HG03097 (cell line): ENCODE results near the gene IL19.

Experiments used
- ATAC-seq: cut with Tn5 transposase; IDR thresholded peaks from one replicate; pipeline ENCODE4 v1.9.1; 2021; ENCODE audit not compliant: unreplicated experiment, low FRiP score

Gene IL19

GRCh38 chr1:206828765-206829164, 58.2 kb downstream of the IL19 start:
- no peak for ATAC-seq

DNA sequence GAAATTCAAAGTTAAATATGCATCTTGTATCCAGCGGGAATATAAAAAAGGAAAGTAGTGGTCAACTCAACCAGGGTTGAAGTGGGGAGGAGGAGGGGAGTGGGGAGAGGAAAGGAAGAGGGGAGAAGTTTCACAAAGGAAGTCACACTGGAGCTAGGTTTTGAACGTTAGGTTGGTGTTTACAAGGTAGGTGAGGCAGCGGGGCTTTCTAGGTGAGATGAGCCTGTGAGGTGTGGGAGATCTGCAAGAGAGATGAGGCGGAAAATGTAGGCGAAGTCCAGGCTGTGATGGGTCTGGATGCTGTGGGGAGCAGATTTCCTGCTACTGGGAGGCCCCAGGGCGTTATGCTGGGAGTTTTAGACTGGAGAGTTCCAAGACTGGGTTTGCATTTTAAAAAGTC, 58.7 kb downstream of the IL19 start:
- no peak for ATAC-seq

- no peak for ATAC-seq
Measured at GRCh38 chr1:206829875-206830274, 59.3 kb downstream of the IL19 start.

DNA sequence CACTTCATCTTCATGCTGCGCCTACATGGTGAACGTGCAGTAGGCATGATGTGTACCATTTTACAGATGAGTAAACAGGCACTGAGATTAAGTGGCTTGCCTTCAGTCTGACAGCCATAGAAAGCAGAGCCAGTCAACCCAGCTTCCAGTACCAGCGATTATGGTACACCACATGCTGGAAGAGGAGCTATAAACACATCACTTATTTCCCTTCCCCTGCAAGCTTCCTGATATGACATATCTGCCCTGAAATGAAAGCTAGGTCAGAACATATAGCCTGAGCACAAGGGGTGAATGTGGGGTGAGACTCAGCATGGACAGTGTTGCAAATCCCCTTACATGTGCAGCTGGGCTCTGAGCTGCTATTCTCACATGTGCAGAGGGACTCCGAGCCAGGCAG, 61.1 kb downstream of the IL19 start:
- no peak for ATAC-seq

- no peak for ATAC-seq
Measured at GRCh38 chr1:206832352-206832880, 61.8 kb downstream of the IL19 start.

- ATAC-seq, result no peak
Measured at GRCh38 chr1:206833106-206833680, 62.6 kb downstream of the IL19 start.

DNA sequence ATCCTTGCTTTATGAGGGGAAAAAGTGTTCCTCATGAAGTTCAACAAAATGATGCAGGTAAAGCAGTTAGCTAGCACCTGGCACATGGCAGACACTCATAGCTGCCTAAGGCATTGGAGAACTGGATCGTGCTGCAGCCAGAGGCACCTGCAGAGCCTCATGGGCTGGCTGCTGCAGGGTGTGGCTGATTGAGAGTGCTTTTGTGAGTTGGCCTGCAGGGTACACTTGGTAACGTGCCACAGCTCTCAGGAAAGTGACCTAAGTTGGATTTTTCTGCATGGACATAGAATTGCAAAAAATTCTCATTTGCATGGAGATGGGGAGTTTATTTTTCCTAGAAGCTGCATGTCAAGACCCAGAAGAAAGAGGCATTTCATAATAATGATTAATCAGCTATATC, 63.2 kb downstream of the IL19 start:
- no peak for ATAC-seq

- ATAC-seq, result no peak
Measured at GRCh38 chr1:206834217-206834616, 63.6 kb downstream of the IL19 start.

DNA sequence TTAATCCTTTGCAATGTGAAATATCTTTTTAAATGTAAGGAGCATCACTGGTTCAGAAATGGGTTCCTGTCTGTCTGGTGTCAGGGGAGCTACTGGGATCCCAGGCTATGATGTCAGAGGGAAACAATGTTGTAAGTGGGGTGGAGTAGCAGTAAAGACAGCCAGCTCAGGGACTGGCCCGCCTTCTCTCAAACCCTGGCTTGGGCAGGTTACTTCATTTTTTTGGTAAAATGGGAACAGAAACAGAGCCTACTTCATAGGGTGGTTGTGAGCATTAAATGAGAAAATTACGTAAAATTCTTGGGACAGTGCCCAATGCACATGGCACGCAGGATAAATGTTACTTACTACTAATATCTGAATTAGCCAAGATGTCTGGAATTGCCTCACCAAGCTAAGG, 64.1 kb downstream of the IL19 start:
- ATAC-seq, result no peak

- no peak for ATAC-seq
Measured at GRCh38 chr1:206835186-206835585, 64.6 kb downstream of the IL19 start.

DNA sequence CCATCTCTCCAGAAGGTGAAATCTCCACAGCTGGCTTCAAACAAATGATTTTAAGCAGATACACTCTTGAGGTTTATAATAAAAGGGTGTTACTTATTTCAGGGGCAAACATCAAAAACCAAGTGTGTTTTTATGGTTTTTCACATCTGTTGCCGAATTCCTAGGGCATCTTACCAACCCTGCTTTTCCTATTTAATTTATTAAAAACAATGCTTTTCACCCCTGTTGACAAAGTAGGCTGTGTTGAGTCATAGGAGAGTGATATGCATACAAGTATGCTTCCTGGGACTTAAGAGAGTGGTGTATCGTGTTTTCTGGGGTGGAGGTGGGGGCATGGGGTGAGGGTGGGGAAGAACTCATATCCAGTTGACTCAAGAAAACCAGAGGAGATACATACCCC, 65.5 kb downstream of the IL19 start:
- ATAC-seq, result no peak

- ATAC-seq, result no peak
Measured at GRCh38 chr1:206839006-206839560, 68.5 kb downstream of the IL19 start.

DNA sequence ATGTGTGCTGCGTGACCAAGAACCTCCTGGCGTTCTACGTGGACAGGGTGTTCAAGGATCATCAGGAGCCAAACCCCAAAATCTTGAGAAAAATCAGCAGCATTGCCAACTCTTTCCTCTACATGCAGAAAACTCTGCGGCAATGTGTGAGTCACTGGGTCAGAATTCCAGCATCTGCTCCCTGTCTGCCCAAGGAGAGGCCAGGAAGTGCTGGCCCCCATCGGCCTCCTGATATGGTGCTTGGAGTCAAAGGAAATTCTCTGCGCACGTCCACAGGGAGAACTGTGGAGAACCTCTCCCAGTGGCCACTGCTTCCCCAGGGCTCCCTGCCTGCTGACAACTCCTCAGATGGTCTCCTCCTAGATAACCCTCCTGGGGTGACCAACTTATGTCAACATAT, 69.3 kb downstream of the IL19 start:
- ATAC-seq, result no peak

DNA sequence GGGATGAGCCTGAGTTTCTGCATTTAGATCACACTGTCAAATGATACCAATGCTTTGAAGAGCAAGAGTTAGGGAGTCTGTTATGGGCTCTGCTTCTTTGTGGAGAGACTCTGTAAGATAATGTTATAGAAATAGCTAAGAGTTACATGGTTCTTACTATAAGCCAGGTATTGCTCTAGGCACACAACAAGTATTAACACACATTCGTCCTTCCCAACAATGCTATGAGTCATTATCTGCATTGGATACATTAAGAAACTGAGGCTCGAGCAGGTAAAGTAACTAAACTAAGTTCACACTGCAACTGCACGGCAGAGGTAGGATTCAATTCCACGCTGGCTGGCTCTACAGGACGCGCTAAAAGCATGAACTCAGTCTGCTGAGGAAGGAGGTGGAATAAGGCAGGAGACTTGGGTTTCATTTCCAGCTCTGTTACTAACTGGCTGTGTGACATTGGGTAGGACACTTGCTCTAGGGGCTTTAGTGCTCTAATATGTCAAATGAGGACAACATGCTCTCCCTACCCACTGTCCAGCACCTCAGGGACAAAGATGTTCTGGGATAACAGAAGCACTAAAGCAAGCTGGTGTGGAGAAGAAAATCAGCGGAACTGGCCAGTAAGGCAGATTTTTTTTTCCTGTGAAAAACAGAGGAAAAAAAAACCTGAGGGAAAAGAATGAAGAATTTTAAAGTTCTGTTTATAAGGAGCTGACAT, 71.2 kb downstream of the IL19 start:
- no peak for ATAC-seq

DNA sequence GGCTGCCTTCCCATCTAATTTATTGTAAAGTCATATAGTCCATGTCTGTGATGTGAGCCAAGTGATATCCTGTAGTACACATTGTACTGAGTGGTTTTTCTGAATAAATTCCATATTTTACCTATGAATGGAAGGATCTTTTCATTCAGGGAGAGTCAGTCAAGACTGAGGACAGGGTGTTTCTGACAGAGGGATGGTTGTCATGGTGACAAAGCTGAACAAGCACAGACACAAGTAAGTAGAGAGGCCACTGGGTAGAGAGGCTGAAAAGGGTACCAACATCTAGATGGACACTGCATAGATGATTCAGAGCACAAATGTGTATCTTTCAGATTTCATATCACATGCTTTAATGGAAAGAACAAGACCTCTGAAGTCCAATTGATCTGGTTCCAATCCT, 72.3 kb downstream of the IL19 start:
- ATAC-seq, result no peak

GRCh38 chr1:206843626-206844025, 73.1 kb downstream of the IL19 start:
- ATAC-seq, result no peak

DNA sequence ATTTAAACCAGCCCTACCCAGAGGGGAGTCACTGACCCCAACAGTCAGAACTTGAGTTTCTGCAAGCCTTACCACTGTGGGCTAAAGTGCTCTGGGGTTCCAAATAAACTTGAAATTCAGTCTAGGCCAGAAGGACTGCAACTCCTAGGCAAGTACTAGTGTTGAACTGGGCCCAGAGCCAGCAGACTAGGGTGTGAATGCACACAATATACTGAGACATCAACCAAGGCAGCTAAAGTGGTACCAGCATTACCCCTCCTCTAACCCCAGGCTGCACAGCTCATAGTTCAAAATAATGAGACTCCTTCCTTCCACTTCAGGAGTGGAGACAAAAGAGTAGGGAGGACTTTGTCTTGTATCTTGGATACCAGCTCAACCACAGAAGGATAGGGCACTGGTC, 75.9 kb downstream of the IL19 start:
- no peak for ATAC-seq

- ATAC-seq, result no peak
Measured at GRCh38 chr1:206847337-206847834, 76.8 kb downstream of the IL19 start.

DNA sequence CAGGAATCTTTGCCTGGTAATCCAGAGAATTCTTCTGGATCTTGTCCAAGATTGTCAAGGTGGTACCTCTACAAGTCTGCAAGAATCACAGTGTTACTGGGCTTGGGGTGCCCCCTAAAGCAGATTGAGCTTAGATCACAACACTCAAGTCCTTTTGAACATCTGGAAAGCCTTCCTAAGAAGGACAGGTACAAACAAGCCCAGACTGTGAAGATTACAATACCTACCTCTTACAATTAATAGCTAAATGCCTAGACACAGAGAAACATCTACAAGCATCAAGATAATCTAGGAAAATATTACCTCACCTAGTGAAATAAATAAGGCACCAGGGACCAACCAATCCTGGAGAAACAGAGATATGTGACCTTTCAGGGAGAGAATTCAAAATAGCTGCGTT, 77.4 kb downstream of the IL19 start:
- no peak for ATAC-seq

- ATAC-seq, result no peak
Measured at GRCh38 chr1:206850401-206850800, 79.8 kb downstream of the IL19 start.

DNA sequence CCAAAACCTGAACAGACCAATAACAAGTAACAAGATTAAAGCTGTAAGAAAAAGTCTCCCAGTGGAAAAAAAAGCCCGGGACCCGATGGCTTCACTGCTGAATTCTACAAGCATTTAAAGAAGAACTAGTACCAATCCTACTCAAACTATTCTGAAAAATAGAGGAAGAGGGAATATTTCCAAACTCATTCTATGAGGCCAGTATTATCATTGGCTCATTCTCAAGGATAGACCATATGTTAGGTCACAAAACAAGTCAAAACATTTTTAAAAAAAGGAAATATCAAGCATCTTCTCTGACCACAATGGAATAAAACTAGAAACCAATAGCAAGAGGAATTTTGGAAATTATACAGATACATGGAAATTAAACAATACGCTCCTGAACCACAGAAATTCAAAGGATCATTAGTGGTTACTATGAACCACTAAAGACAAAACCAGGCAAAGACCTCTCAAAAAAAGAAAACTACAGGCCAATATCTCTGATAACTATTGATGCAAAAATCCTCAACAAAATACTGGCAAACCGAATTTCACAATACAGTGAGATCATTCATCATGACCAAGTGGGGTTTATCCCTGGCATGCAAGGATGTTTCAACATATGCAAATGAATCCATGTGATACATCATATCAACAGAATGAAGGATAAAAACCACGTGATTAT, 80.9 kb downstream of the IL19 start:
- no peak for ATAC-seq
